HepG2 (cell line): ENCODE results near the gene S100A13.

Experiments used
- CAMTA2 ChIP-seq: sonication (generic); formaldehyde crosslinking; IDR thresholded peaks from 2 replicates; pipeline ENCODE4 v1.4.0; 2020; ENCODE audit warnings: mild to moderate bottlenecking, missing genetic modification reagents, borderline replicate concordance
- CBX2 ChIP-seq, 2 experiments: fragments of 200-600 bp in 1 of 2; sonication (generic); formaldehyde crosslinking in 1 of 2; IDR thresholded peaks; 2 replicates each; pipeline versions ENCODE4 v1.7.0 to v1.8.1; 2018 to 2022; ENCODE audit warnings: low read depth in 2 of 2, low read length in 1 of 2, mild to moderate bottlenecking in 1 of 2, missing genetic modification reagents in 1 of 2
- IRF2 ChIP-seq: IDR thresholded peaks from 2 replicates; pipeline ENCODE4 v1.6.1; 2018; ENCODE audit warnings: missing genetic modification reagents, missing compliant biosample characterization
- NFYB ChIP-seq: sonication (generic); formaldehyde crosslinking; IDR thresholded peaks from 2 replicates; pipeline ENCODE4 v1.4.0; 2020; ENCODE audit warnings: missing genetic modification reagents
- PHB2 ChIP-seq: fragments of 450-650 bp; IDR thresholded peaks from 2 replicates; pipeline ENCODE4 v1.6.1; 2018; ENCODE audit not compliant: partially characterized antibody
- POLR2A ChIP-seq, 2 experiments: IDR thresholded peaks; 2 replicates each; pipeline ENCODE4 v1.6.1; 2011; ENCODE audit warnings: low read depth in 2 of 2, low read length in 2 of 2, mild to moderate bottlenecking in 1 of 2, moderate library complexity in 1 of 2; ENCODE audit not compliant: insufficient read depth in 1 of 2
- POLR2AphosphoS5 ChIP-seq: IDR thresholded peaks from 2 replicates; pipeline ENCODE4 v1.6.1; 2012; ENCODE audit warnings: low read depth, low read length
- SMARCE1 ChIP-seq: fragments of 450-650 bp; IDR thresholded peaks from 2 replicates; pipeline ENCODE4 v1.6.1; 2017; ENCODE audit warnings: borderline replicate concordance
- ZBTB8A ChIP-seq: sonication (generic); formaldehyde crosslinking; IDR thresholded peaks from 2 replicates; pipeline ENCODE4 v1.4.0; 2020; ENCODE audit warnings: mild to moderate bottlenecking, low read depth, missing genetic modification reagents, borderline replicate concordance
- ZNF34 ChIP-seq: sonication (generic); formaldehyde crosslinking; IDR thresholded peaks from 2 replicates; pipeline ENCODE4 v1.4.0; 2020; ENCODE audit warnings: mild to moderate bottlenecking, missing genetic modification reagents, borderline replicate concordance
- TF ChIP-seq, protein P1 (sequence below): sonication (generic); formaldehyde crosslinking; IDR thresholded peaks from 2 replicates; pipeline ENCODE4 v1.5.0; 2020; ENCODE audit warnings: mild to moderate bottlenecking, missing genetic modification reagents, moderate library complexity
- TF ChIP-seq, protein P2 (sequence below): sonication (generic); formaldehyde crosslinking; IDR thresholded peaks from 2 replicates; pipeline ENCODE4 v1.9.0; 2021; ENCODE audit warnings: missing genetic modification reagents, borderline replicate concordance

DNA sequence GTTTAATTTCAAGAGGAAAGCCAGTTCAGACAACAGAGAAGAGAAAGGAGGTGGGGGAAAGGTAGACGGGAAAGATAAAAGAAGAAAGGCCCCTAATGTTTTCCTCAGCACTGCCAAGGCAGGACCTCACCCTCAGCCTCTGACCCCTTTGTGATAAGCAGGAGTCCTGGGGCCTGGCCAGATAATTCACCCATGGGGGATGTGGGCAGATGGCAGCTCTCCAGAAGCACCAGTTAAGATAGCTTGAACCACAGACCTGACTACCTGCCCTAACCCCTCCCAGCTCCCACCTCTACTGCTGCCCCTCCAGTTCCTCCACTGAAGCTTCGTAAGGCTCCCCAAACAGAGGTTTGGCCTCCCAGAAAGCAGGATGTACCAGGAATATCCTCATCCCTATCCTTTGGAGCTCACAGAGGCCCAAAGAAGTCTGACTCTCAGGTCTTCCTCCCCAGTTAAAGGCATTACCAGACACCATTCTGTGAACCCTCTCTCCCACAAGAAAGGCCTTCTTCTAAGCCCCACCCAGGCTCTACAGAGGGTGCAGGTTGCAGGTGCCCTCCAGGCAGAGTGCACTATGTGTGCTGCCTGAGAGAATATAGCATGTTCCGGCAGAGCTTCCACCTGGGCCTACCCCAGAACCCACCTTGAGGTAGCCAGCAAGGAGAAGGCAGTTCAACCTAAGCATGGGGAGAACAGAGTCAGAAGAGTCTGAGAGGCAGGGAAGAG, 22.0 kb upstream of the S100A13 start:
- TF ChIP-seq CBX2 (IDR thresholded peaks at IDR 0.05; ENCODE audit: low read depth, low read length) (no peak), CBX2 (CRISPR knock-in tag; IDR thresholded peaks at IDR 0.05; ENCODE audit: low read depth) (no peak), CAMTA2 (CRISPR knock-in tag) (no peak), ZBTB8A (no peak), POLR2AphosphoS5 (no peak), POLR2A (IDR thresholded peaks at IDR 0.05; ENCODE audit: insufficient read depth in 1 of 2, low read depth in 2 of 2, low read length in 2 of 2) (0 out of 4 replicates have a peak, but pooled peaks of 1 of the 2 experiments have one; percentile 20), IRF2 (CRISPR knock-in tag) (no peak), SMARCE1 (no peak), PHB2 (no peak), ZNF34 (no peak), NFYB (CRISPR knock-in tag) (no peak)
- TF ChIP-seq, protein P1, sequence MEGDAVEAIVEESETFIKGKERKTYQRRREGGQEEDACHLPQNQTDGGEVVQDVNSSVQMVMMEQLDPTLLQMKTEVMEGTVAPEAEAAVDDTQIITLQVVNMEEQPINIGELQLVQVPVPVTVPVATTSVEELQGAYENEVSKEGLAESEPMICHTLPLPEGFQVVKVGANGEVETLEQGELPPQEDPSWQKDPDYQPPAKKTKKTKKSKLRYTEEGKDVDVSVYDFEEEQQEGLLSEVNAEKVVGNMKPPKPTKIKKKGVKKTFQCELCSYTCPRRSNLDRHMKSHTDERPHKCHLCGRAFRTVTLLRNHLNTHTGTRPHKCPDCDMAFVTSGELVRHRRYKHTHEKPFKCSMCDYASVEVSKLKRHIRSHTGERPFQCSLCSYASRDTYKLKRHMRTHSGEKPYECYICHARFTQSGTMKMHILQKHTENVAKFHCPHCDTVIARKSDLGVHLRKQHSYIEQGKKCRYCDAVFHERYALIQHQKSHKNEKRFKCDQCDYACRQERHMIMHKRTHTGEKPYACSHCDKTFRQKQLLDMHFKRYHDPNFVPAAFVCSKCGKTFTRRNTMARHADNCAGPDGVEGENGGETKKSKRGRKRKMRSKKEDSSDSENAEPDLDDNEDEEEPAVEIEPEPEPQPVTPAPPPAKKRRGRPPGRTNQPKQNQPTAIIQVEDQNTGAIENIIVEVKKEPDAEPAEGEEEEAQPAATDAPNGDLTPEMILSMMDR (CRISPR knock-in tag) = no peak
- TF ChIP-seq, protein P2, sequence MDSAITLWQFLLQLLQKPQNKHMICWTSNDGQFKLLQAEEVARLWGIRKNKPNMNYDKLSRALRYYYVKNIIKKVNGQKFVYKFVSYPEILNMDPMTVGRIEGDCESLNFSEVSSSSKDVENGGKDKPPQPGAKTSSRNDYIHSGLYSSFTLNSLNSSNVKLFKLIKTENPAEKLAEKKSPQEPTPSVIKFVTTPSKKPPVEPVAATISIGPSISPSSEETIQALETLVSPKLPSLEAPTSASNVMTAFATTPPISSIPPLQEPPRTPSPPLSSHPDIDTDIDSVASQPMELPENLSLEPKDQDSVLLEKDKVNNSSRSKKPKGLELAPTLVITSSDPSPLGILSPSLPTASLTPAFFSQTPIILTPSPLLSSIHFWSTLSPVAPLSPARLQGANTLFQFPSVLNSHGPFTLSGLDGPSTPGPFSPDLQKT (CRISPR knock-in tag) = no peak
